Measurements from ENCODE around the gene PARVB.

The PARVB gene

DNA sequence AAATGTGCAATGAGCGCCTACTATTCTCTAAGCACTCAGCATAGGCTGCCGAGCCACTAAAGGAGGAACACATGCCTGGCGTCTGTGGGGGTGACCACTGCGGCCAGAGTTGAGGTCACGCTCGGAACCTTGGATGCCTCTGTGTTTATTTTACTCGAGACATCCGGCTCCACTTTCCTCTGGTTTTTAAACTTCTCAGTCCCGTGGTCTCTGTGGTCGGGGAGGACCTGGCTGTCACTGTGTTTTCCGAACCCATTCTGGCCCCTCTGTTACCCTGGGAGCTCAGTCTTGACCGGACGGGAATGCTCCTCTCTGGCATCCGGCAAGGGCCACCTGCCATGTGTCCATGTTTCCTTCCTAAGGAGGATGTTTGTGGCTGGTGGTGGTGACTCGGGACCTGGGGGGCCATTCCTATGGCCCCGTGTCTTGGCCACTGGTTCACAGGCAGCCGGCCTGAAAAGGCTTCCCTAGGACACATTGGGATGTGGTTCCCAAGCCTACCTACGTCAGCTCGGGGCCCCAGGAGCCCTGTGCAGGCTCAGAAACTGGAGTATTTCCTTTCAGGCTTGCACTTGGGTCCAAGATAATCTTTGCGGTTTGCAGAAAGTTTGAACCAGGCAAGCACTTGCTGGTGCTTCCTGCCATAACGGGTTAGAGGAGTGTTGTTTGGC, 109.9 kb downstream of the PARVB start:
- peaks cover 24% of the 10 kb centered on the region for H3K9me3 ChIP-seq
- peaks cover 5% of the 10 kb centered on the region; the same call in 1 of the 2 replicates for H3K4me1 ChIP-seq
- no peak overlapping the region for H3K27ac ChIP-seq
- no peak overlapping the region for H3K4me2 ChIP-seq
- H3K27me3 ChIP-seq = no peaks in the 10 kb centered on the region
- H3K4me3 ChIP-seq = no peak overlapping the region
- no peaks in the 10 kb centered on the region for H4K20me1 ChIP-seq
- no peak overlapping the region for H3K9ac ChIP-seq
- peaks cover 30% of the 10 kb centered on the region; the same call in 1 of the 2 replicates for H3K36me3 ChIP-seq
- no peak for TF ChIP-seq Cebpa-rat (IDR thresholded peaks at IDR 0.05)

DNA sequence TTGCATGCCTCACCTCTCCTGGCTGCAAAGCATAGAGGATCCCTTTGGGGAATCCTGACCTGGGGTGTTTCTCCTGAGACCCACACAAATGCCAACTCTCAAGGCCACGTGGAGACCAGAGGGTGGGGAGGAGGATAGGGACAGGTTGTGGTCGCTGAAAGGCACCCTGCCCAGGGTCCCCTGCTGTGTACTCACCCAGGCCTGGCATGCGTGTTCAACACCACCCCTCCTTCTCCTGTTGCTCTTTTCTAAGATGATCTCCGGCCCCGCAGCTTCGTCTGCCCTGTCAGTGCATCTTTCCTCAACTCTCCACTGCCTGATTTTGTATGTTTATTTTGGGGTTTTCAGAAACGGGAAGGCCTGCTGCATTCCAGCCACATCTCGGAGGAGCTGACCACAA, 112.0 kb downstream of the PARVB start:
- H4K20me1 ChIP-seq = no peaks in the 10 kb centered on the region
- peaks cover 24% of the 10 kb centered on the region for H3K9me3 ChIP-seq
- TF ChIP-seq Cebpa-rat (IDR thresholded peaks at IDR 0.05) = no peak
- H3K4me3 ChIP-seq = no peak overlapping the region
- peaks cover 34% of the 10 kb centered on the region; the same call in 1 of the 2 replicates for H3K36me3 ChIP-seq
- no peak overlapping the region for H3K27ac ChIP-seq
- H3K27me3 ChIP-seq = no peaks in the 10 kb centered on the region
- H3K9ac ChIP-seq = no peak overlapping the region
- peaks cover 5% of the 10 kb centered on the region; the same call in 1 of the 2 replicates for H3K4me1 ChIP-seq
- H3K4me2 ChIP-seq = no peak overlapping the region

DNA sequence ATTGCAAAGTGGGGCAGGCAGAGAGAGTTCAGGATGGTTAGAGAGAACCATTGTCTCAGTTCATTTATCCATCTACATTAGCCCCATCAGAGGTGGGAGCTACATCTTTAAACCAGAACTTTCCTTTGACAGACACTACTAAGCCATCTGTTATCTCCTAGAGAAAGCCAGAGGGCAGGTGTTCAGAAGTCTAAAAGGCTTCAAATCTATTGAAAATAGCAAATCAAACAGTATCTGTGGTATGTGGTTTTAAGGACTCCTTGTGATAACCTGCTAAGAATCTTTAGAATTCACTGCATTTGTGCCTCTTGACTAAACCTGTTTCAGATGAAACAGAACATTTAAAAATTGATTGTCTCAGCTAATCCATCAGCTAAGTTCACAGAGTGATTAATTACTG, 112.7 kb downstream of the PARVB start:
- Histone ChIP-seq H3K9me3 (peaks cover 24% of the 10 kb centered on the region), H3K27ac (no peak overlapping the region), H3K4me3 (no peak overlapping the region)

DNA sequence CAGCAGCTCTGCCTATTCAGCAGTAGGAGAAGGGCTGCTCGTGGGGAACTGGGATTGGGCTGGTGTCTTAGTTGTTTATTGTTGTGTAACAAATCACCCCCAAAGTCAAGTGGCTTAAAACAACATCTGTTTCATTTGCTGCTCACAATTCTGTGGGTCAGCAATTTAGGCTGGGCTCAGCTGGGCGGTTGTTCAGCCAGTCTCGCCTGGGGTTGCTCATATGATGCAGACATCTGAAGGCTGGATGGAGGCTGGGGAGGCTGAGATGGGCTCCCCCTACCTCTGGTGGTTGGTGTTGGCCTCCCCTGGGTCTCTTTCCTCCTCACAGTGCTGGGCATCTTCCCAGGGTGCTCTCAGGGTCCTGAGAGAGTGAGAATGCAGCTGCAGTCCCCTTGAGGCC, 113.3 kb downstream of the PARVB start:
- no peaks in the 10 kb centered on the region for H4K20me1 ChIP-seq
- H3K36me3 ChIP-seq = peaks cover 34% of the 10 kb centered on the region; the same call in 1 of the 2 replicates
- H3K9ac ChIP-seq = no peak overlapping the region
- 0 out of 2 replicates have a peak overlapping the region, but pooled peaks have one; percentile 4 for H3K4me2 ChIP-seq
- H3K27ac ChIP-seq = no peak overlapping the region
- no peak for TF ChIP-seq Cebpa-rat (IDR thresholded peaks at IDR 0.05)
- H3K9me3 ChIP-seq = peaks cover 24% of the 10 kb centered on the region
- peaks cover 15% of the 10 kb centered on the region for H3K4me1 ChIP-seq
- H3K4me3 ChIP-seq = no peak overlapping the region
- no peaks in the 10 kb centered on the region for H3K27me3 ChIP-seq

More for the DNA sequence above, 112.7 kb downstream of the PARVB start:
- no peak for TF ChIP-seq Cebpa-rat (IDR thresholded peaks at IDR 0.05)
- Histone ChIP-seq H3K36me3 (peaks cover 34% of the 10 kb centered on the region; the same call in 1 of the 2 replicates), H3K4me2 (0 out of 2 replicates have a peak overlapping the region, but pooled peaks have one; percentile 4), H3K4me1 (peaks cover 12% of the 10 kb centered on the region), H4K20me1 (no peaks in the 10 kb centered on the region), H3K27me3 (no peaks in the 10 kb centered on the region), H3K9ac (no peak overlapping the region)

DNA sequence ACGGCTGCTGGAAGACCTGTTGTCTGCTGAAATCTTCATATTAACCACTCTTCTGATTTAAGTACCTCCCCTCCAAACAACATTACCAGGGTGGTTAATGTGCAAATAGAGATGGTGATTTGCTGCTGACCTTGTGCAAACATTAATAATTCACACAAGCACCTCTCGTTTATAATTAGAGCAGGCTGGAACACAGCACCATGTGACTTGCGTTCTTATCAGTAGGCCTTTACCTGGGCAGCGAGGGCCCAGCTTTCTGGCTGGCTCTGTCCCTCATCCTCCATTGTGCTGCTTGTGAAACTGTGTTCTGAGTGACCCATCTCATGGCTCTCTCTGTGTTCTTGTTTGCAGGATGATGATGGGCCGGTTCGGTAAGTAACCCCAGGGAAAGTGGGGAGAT, 115.7 kb downstream of the PARVB start:
- Histone ChIP-seq H3K9ac (no peak overlapping the region), H3K4me3 (no peak overlapping the region), H3K4me2 (no peak overlapping the region), H3K27ac (no peak overlapping the region), H4K20me1 (no peaks in the 10 kb centered on the region), H3K4me1 (peaks cover 27% of the 10 kb centered on the region), H3K9me3 (peaks cover 24% of the 10 kb centered on the region), H3K27me3 (no peaks in the 10 kb centered on the region), H3K36me3 (peaks cover 34% of the 10 kb centered on the region; the same call in 1 of the 2 replicates)
- no peak for TF ChIP-seq Cebpa-rat (IDR thresholded peaks at IDR 0.05)

GRCh38 chr22:44142421-44143104, 118.5 kb downstream of the PARVB start:
- H3K4me2 ChIP-seq = no peak overlapping the region
- H3K4me3 ChIP-seq = no peak overlapping the region
- no peaks in the 10 kb centered on the region for H4K20me1 ChIP-seq
- no peak overlapping the region for H3K27ac ChIP-seq
- peaks cover 12% of the 10 kb centered on the region; the same call in 1 of the 2 replicates for H3K36me3 ChIP-seq
- peaks cover 9% of the 10 kb centered on the region for H3K9me3 ChIP-seq
- no peak overlapping the region for H3K9ac ChIP-seq
- H3K27me3 ChIP-seq = no peaks in the 10 kb centered on the region
- H3K4me1 ChIP-seq = peaks cover 50% of the 10 kb centered on the region
- TF ChIP-seq Cebpa-rat (IDR thresholded peaks at IDR 0.05) = no peak

GRCh38 chr22:44143105-44143474, 119.0 kb downstream of the PARVB start:
- Histone ChIP-seq H3K9ac (no peak overlapping the region), H3K27me3 (no peaks in the 10 kb centered on the region), H3K36me3 (peaks cover 7% of the 10 kb centered on the region; the same call in 1 of the 2 replicates), H4K20me1 (no peaks in the 10 kb centered on the region), H3K4me1 (peaks cover 52% of the 10 kb centered on the region), H3K4me2 (no peak overlapping the region), H3K4me3 (no peak overlapping the region), H3K9me3 (peaks cover 4% of the 10 kb centered on the region), H3K27ac (no peak overlapping the region)
- TF ChIP-seq Cebpa-rat (IDR thresholded peaks at IDR 0.05) = no peak

DNA sequence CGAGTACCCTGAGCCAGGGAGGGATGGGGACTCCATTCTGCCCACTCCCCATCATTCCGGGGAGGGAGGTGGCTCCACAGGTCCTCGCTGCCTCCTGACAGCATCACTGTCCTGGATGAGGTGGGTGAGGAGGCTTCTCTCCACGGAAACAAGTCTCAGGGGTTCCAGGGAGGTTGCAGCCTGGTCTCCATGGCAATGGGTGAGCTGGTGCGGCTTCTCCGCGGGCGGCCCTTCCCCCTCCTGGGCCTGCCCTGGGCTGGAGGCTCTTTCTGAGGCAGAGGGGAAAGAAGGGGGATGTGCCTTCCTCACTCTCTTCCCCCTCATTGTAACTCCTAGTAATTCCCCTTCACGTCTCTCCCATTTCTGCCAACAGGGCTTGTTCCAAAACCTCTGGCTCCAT, 119.5 kb downstream of the PARVB start:
- no peak overlapping the region for H3K4me2 ChIP-seq
- H3K9me3 ChIP-seq = no peaks in the 10 kb centered on the region
- TF ChIP-seq Cebpa-rat (IDR thresholded peaks at IDR 0.05) = no peak
- H3K36me3 ChIP-seq = peaks cover 4% of the 10 kb centered on the region; the same call in 1 of the 2 replicates
- no peaks in the 10 kb centered on the region for H4K20me1 ChIP-seq
- no peaks in the 10 kb centered on the region for H3K27me3 ChIP-seq
- H3K27ac ChIP-seq = no peak overlapping the region
- no peak overlapping the region for H3K4me3 ChIP-seq
- H3K4me1 ChIP-seq = peaks cover 52% of the 10 kb centered on the region
- H3K9ac ChIP-seq = no peak overlapping the region

- no peaks in the 10 kb centered on the region for H3K9me3 ChIP-seq
- no peaks in the 10 kb centered on the region for H3K27me3 ChIP-seq
- peaks cover 52% of the 10 kb centered on the region for H3K4me1 ChIP-seq
- no peak overlapping the region for H3K4me3 ChIP-seq
- peaks cover 4% of the 10 kb centered on the region; the same call in 1 of the 2 replicates for H3K36me3 ChIP-seq
- no peak overlapping the region for H3K4me2 ChIP-seq
- H3K27ac ChIP-seq = no peak overlapping the region
- no peak overlapping the region for H3K9ac ChIP-seq
- TF ChIP-seq Cebpa-rat (IDR thresholded peaks at IDR 0.05) = no peak
- no peaks in the 10 kb centered on the region for H4K20me1 ChIP-seq
Measured at GRCh38 chr22:44144046-44144569, 120.0 kb downstream of the PARVB start.

GRCh38 chr22:44145544-44145943, 121.4 kb downstream of the PARVB start:
- no peaks in the 10 kb centered on the region for H4K20me1 ChIP-seq
- H3K9me3 ChIP-seq = no peaks in the 10 kb centered on the region
- H3K9ac ChIP-seq = 0 out of 2 replicates have a peak overlapping the region, but pooled peaks have one; percentile 8
- no peaks in the 10 kb centered on the region for H3K27me3 ChIP-seq
- no peak overlapping the region for H3K4me3 ChIP-seq
- peak overlapping the region; percentile 79 for H3K4me2 ChIP-seq
- peaks cover 52% of the 10 kb centered on the region for H3K4me1 ChIP-seq
- H3K36me3 ChIP-seq = 0 out of 2 replicates have a peak, but pooled peaks cover 4% of the 10 kb centered on the region
- H3K27ac ChIP-seq = no peak overlapping the region
- no peak for TF ChIP-seq Cebpa-rat (IDR thresholded peaks at IDR 0.05)

Data from BLaER1 (cell line).